GM12892 (cell line): Measurements from ENCODE around the gene PAAF1.

Source experiments
- POLR2A ChIP-seq: IDR thresholded peaks from 2 replicates; pipeline ENCODE4 v1.6.1; 2011; ENCODE audit warnings: low read depth, low read length, control low read depth
- POLR2AphosphoS5 ChIP-seq: IDR thresholded peaks from 2 replicates; pipeline ENCODE4 v1.6.1; 2011; ENCODE audit warnings: low read depth, low read length, control low read depth

DNA sequence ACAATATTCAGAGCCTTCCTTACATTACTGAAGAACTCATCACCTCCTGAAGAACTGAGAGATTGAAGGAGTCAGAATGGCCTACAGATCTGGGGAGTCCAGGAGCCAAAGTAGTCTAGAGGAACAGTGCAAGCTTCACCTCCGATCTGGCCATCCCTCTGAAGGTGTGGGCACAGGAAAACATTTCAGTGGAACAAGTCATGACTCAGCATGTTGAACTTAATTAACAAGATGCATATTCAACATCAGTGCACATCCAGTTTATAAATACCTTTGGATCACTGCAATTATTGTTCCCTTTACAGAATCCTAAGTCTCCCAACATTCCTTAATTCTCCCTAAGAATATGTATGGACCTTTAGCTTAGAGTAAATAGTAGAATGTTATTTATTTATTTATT lies 25.5 kb downstream of the PAAF1 start:
- TF ChIP-seq POLR2AphosphoS5 (no peak), POLR2A (no peak)
